Ishikawa (cell line): ENCODE data around the gene GFM1.

Source experiments
- CEBPB ChIP-seq: IDR thresholded peaks from 2 replicates; pipeline ENCODE4 v1.6.1; 2012
- CREB1 ChIP-seq: IDR thresholded peaks from 2 replicates; pipeline ENCODE4 v1.6.1; 2012; ENCODE audit warnings: low read depth
- EGR1 ChIP-seq: IDR thresholded peaks from 2 replicates; pipeline ENCODE4 v1.6.1; 2012
- EP300 ChIP-seq: IDR thresholded peaks from 2 replicates; pipeline ENCODE4 v1.6.1; 2012; ENCODE audit warnings: borderline replicate concordance
- FOXM1 ChIP-seq: IDR thresholded peaks from 2 replicates; pipeline ENCODE4 v1.6.1; 2012; ENCODE audit warnings: low read depth, borderline replicate concordance
- MAX ChIP-seq: IDR thresholded peaks from 2 replicates; pipeline ENCODE4 v1.6.1; 2012
- NFIC ChIP-seq: IDR thresholded peaks from 2 replicates; pipeline ENCODE4 v1.6.1; 2012
- RAD21 ChIP-seq: IDR thresholded peaks from 2 replicates; pipeline ENCODE4 v1.6.1; 2012; ENCODE audit warnings: low read depth
- REST ChIP-seq: IDR thresholded peaks from 2 replicates; pipeline ENCODE4 v1.6.1; 2012; ENCODE audit warnings: low read depth, mild to moderate bottlenecking
- TAF1 ChIP-seq: IDR thresholded peaks from 2 replicates; pipeline ENCODE4 v1.6.1; 2012; ENCODE audit warnings: low read depth, mild to moderate bottlenecking
- TCF12 ChIP-seq: IDR thresholded peaks from 2 replicates; pipeline ENCODE4 v1.6.1; 2012; ENCODE audit warnings: low read depth
- TEAD4 ChIP-seq: IDR thresholded peaks from 2 replicates; pipeline ENCODE4 v1.6.1; 2012
- USF1 ChIP-seq: IDR thresholded peaks from 2 replicates; pipeline ENCODE4 v1.6.1; 2012
- YY1 ChIP-seq: IDR thresholded peaks from 2 replicates; pipeline ENCODE4 v1.6.1; 2012; ENCODE audit warnings: low read depth
- ZBTB7A ChIP-seq: IDR thresholded peaks from 2 replicates; pipeline ENCODE4 v1.6.1; 2012; ENCODE audit warnings: low read depth

GFM1 gene

GRCh38 chr3:158727206-158728060 lies 83.1 kb downstream of the GFM1 start:
- TF ChIP-seq RAD21 (peak; percentile 62), EGR1 (no peak), CREB1 (no peak)

- TF ChIP-seq EGR1 (no peak), CEBPB (peak; percentile 62)
Observed at GRCh38 chr3:158728061-158728377, 83.7 kb downstream of the GFM1 start.

- TF ChIP-seq RAD21: no peak
- TF ChIP-seq EGR1: no peak
Observed at GRCh38 chr3:158728851-158729250, 84.5 kb downstream of the GFM1 start.

GRCh38 chr3:158731486-158731885 lies 87.2 kb downstream of the GFM1 start:
- TF ChIP-seq ZBTB7A: no peak
- TF ChIP-seq NFIC: no peak
- no peak for TF ChIP-seq MAX
- no peak for TF ChIP-seq TAF1
- TF ChIP-seq RAD21: no peak

- TF ChIP-seq NFIC (no peak), ZBTB7A (no peak), RAD21 (no peak), YY1 (no peak), CREB1 (no peak), MAX (no peak), EGR1 (no peak), TEAD4 (no peak), CEBPB (no peak), TAF1 (no peak), EP300 (no peak), USF1 (no peak), FOXM1 (no peak), REST (no peak), TCF12 (no peak)
Observed at GRCh38 chr3:158731938-158732855, 87.9 kb downstream of the GFM1 start, which contains the start of gene RARRES1. Gene RARRES1, minus strand, starts transcription at chr3:158732457. Its CDS starts 42 bp downstream, at chr3:158732415.

- TF ChIP-seq ZBTB7A: no peak
- no peak for TF ChIP-seq EP300
- no peak for TF ChIP-seq TAF1
- TF ChIP-seq CREB1: no peak
- TF ChIP-seq EGR1: no peak
- no peak for TF ChIP-seq USF1
- no peak for TF ChIP-seq CEBPB
- no peak for TF ChIP-seq RAD21
- no peak for TF ChIP-seq REST
- no peak for TF ChIP-seq NFIC
- TF ChIP-seq TCF12: no peak
- no peak for TF ChIP-seq TEAD4
- TF ChIP-seq FOXM1: no peak
Observed at GRCh38 chr3:158732856-158733200, 88.5 kb downstream of the GFM1 start.
